MM.1S (cell line): ENCODE data around the gene C19orf38.
"Not testable (repeated sequence)": the region's sequence is repeated elsewhere in the genome, so short reads cannot be mapped to it uniquely, and the experiment has no call there.

Experiments
- DNase-seq: peaks from one replicate; pipeline ENCODE4 v3.0.0-alpha.2; 2015
- H2AFZ ChIP-seq: fragments of 300-600 bp; sonication (generic); 2 replicates; pipeline ENCODE4 v1.6.0; 2016; ENCODE audit warnings: antibody characterized with exemption, low read length
- H3F3A ChIP-seq: fragments of 300-600 bp; sonication (generic); 2 replicates; pipeline ENCODE4 v1.6.1; 2016; ENCODE audit warnings: mild to moderate bottlenecking, antibody characterized with exemption, low read length, moderate library complexity, mixed read lengths; ENCODE audit not compliant: insufficient read depth
- H3K27ac ChIP-seq: fragments of 300-600 bp; sonication (generic); 2 replicates; pipeline ENCODE4 v1.5.1; 2016; ENCODE audit warnings: mild to moderate bottlenecking, low read length
- H3K27me3 ChIP-seq: fragments of 300-600 bp; sonication (generic); replicated peaks from 2 replicates; pipeline ENCODE4 v1.6.0; 2016; ENCODE audit warnings: low read length; ENCODE audit not compliant: insufficient read depth
- H3K36me3 ChIP-seq: fragments of 300-600 bp; sonication (generic); replicated peaks from 2 replicates; pipeline ENCODE4 v1.6.1; 2016; ENCODE audit warnings: mild to moderate bottlenecking, low read length, mixed read lengths; ENCODE audit not compliant: insufficient read depth
- H3K4me1 ChIP-seq: fragments of 300-600 bp; sonication (generic); 2 replicates; pipeline ENCODE4 v1.6.1; 2016; ENCODE audit warnings: low read length, mixed read lengths
- H3K4me2 ChIP-seq: fragments of 300-600 bp; sonication (generic); 2 replicates; pipeline ENCODE4 v1.6.0; 2016; ENCODE audit warnings: low read depth, low read length
- H3K4me3 ChIP-seq: fragments of 300-600 bp; sonication (generic); 2 replicates; pipeline ENCODE4 v1.5.1; 2016; ENCODE audit warnings: low read length, mixed read lengths
- H3K79me2 ChIP-seq: fragments of 300-600 bp; sonication (generic); 2 replicates; pipeline ENCODE4 v1.6.1; 2016; ENCODE audit warnings: mixed run types, low read length, mixed read lengths
- H3K9ac ChIP-seq: fragments of 300-600 bp; sonication (generic); 2 replicates; pipeline ENCODE4 v1.6.1; 2016; ENCODE audit warnings: low read length, mixed read lengths
- H3K9me2 ChIP-seq: fragments of 300-600 bp; sonication (generic); replicated peaks from 2 replicates; pipeline ENCODE4 v1.6.1; 2016; ENCODE audit warnings: mild to moderate bottlenecking, low read length, mixed read lengths; ENCODE audit not compliant: insufficient read depth
- H3K9me3 ChIP-seq: fragments of 300-600 bp; sonication (generic); replicated peaks from 2 replicates; pipeline ENCODE4 v1.6.1; 2016; ENCODE audit warnings: mild to moderate bottlenecking, low read length, mixed read lengths; ENCODE audit not compliant: insufficient read depth
- H4K20me1 ChIP-seq: fragments of 300-600 bp; sonication (generic); 2 replicates; pipeline ENCODE4 v1.6.1; 2016; ENCODE audit warnings: mild to moderate bottlenecking, low read length, moderate library complexity, mixed read lengths; ENCODE audit not compliant: insufficient read depth
- CTCF ChIP-seq: fragments of 300-600 bp; sonication (generic); IDR thresholded peaks from 2 replicates; pipeline ENCODE4 v1.5.1; 2016; ENCODE audit warnings: antibody characterized with exemption, low read length, mixed read lengths
- EZH2 ChIP-seq: fragments of 300-600 bp; sonication (generic); optimal IDR thresholded peaks from 2 replicates; pipeline ENCODE3; 2017; ENCODE audit warnings: low read depth, mild to moderate bottlenecking, antibody characterized with exemption, low read length, mixed read lengths
- EZH2phosphoT487 ChIP-seq: fragments of 300-600 bp; sonication (generic); IDR thresholded peaks from 2 replicates; pipeline ENCODE4 v1.6.1; 2018; ENCODE audit warnings: antibody characterized with exemption, low read length

The C19orf38 gene

GRCh38 chr19:10835089-10835753 lies 13.0 kb upstream of the C19orf38 start:
- H3K9me2 ChIP-seq: no peaks in the 10 kb centered on the region
- H3K9me3 ChIP-seq: 0 out of 2 replicates have a peak, but pooled peaks cover 4% of the 10 kb centered on the region
- H3K4me2 ChIP-seq: peak overlapping the region; percentile 48; the same call in 1 of the 2 replicates
- peaks cover 7% of the 10 kb centered on the region; the same call in 1 of the 2 replicates for H3F3A ChIP-seq
- peak; percentile 99 for DNase-seq
- peak overlapping the region; percentile 88; the same call in 1 of the 2 replicates for H3K4me3 ChIP-seq
- no peaks in the 10 kb centered on the region for H4K20me1 ChIP-seq
- no peaks in the 10 kb centered on the region for H3K27me3 ChIP-seq
- H2AFZ ChIP-seq: no peak overlapping the region
- TF ChIP-seq EZH2phosphoT487: no peak
- TF ChIP-seq CTCF: no peak
- no peak for TF ChIP-seq EZH2
- peak overlapping the region; percentile 94; the same call in 1 of the 2 replicates for H3K27ac ChIP-seq
- H3K79me2 ChIP-seq: peaks cover 6% of the 10 kb centered on the region; the same call in 1 of the 2 replicates
- H3K36me3 ChIP-seq: no peaks in the 10 kb centered on the region
- H3K9ac ChIP-seq: no peak overlapping the region
- peaks cover 12% of the 10 kb centered on the region for H3K4me1 ChIP-seq

DNA sequence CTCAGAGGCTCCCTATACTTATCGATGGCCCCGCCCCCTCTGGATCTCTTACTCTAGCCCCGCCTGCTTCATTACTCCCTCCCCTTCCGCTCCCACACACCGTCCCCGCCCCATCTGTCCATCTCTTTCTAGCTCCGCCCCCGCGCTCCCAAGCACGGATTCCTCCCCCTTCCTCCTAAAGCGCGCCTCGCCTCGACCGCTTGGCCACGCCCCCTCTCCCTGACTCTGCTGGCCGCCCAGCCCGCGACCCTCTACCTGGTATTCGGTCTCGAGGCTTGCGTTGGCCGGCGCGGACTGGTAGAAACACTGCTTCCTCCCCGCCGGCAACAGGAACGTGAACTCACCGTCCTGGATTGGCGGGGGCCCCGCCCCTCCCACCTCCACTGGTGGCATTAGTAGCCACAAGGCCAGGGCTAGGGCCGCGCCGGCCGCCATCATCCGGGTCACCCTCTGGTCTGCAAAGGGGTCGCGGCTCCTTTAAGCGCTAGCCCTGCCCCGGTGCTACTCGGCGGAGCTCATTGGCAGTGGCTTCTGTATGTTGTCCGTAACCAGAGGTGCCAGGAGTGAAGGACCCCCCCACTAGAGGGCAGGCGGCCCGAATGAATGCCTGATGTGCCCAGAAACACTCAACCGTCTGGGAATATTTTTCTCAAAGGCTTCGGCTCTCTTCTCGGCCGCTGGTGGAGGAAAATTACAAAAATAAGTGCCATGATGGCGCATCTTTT lies 12.3 kb upstream of the C19orf38 start, which contains the start of gene TMED1:
Gene TMED1 (minus strand): TSS at position 459 of the 725 bp plus-strand sequence. CDS start 21 bp downstream, at position 438.
- Histone ChIP-seq H3K27ac (peak within 1 kb of the TSS; percentile 94), H3K4me1 (peaks cover 12% of the 10 kb centered on the region), H3K9me2 (no peaks in the 10 kb centered on the region), H3F3A (peaks cover 7% of the 10 kb centered on the region; the same call in 1 of the 2 replicates), H4K20me1 (no peaks in the 10 kb centered on the region), H3K4me3 (peak within 1 kb of the TSS; percentile 88), H3K9me3 (0 out of 2 replicates have a peak, but pooled peaks cover 4% of the 10 kb centered on the region), H3K4me2 (peak within 1 kb of the TSS; percentile 48), H3K27me3 (no peaks in the 10 kb centered on the region), H2AFZ (peak within 1 kb of the TSS; percentile 64), H3K36me3 (no peaks in the 10 kb centered on the region), H3K79me2 (peaks cover 6% of the 10 kb centered on the region; the same call in 1 of the 2 replicates), H3K9ac (peak within 1 kb of the TSS; percentile 99)
- TF ChIP-seq EZH2phosphoT487 (no peak), EZH2 (no peak), CTCF (no peak)
- DNase-seq: peak; percentile 94

DNA sequence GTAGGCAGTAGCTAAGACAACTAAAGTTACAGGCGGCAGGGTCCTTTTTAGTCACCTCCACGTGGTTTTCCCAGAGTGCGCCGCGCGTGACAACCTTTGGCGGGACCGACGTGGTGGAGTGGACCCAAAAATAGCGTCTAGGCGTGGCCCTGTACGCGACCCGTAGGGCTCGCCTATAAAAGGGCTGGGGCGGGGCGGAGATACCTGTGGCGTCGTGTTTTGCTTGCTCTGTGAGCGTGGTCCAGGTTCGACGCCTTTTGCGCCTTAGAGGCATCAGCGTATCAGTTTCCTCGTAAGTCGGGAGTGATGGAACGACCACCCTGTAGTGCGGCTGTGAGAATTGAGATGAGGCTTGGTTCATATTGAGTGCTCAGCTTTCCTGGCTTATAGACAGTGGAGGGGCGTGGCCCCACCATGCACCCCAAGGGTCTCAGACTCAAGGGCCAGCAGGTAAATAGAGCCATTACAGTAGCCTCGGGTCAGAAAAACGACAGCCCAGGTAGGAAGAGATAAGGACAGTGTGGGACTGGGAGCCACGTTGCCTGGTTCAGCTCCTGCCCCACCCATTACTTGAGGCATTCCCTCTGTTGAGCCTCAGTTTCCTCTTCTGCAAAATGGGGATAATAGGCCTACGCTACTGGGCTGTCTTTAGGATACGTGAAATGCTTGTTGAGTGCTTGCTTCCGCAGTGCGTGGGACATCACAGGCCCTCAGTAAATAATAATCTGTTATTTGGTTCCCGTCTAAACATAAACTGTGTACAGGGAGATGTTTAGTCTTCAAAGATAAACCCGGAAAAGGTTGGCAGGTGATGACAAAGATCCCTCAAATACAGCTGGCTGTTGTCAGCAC lies 11.5 kb upstream of the C19orf38 start:
- DNase-seq: peak; percentile 88
- H3K4me3 ChIP-seq: peak overlapping the region; percentile 88
- H3K4me1 ChIP-seq: peaks cover 12% of the 10 kb centered on the region
- peaks cover 6% of the 10 kb centered on the region; the same call in 1 of the 2 replicates for H3K79me2 ChIP-seq
- H3F3A ChIP-seq: peaks cover 7% of the 10 kb centered on the region; the same call in 1 of the 2 replicates
- no peaks in the 10 kb centered on the region for H3K36me3 ChIP-seq
- H3K27me3 ChIP-seq: no peaks in the 10 kb centered on the region; the same call in 1 of the 2 replicates
- peak overlapping the region; percentile 94 for H3K27ac ChIP-seq
- no peaks in the 10 kb centered on the region for H4K20me1 ChIP-seq
- H2AFZ ChIP-seq: peak overlapping the region; percentile 64
- peak overlapping the region; percentile 48 for H3K4me2 ChIP-seq
- no peaks in the 10 kb centered on the region for H3K9me2 ChIP-seq
- 0 out of 2 replicates have a peak, but pooled peaks cover 4% of the 10 kb centered on the region for H3K9me3 ChIP-seq
- TF ChIP-seq EZH2: no peak
- TF ChIP-seq CTCF: no peak
- no peak for TF ChIP-seq EZH2phosphoT487
- H3K9ac ChIP-seq: peak overlapping the region; percentile 99

DNA sequence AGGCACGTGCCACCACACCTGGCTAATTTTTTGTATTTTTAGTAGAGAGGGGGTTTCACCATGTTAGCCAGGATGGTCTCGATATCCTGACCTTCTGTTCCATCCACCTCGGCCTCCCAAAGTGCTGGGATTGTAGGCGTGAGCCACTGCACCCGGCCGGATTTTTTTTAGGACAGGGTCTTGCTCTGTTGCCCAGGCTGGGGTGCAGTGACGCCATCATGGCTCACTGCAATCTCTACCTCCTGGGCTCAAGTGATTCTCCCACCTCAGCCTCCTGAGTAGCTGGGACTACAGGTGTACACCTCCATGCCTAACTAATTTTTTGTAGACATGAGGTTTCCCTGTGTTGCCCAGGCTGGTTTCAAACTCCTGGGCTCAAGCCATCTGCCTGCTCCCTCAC lies 10.6 kb upstream of the C19orf38 start:
- not testable (repeated sequence) for H3K4me2 ChIP-seq, DNase-seq, H3K27me3 ChIP-seq, H3K9ac ChIP-seq, H4K20me1 ChIP-seq, H3K27ac ChIP-seq, H3K36me3 ChIP-seq, H3F3A ChIP-seq, H3K4me3 ChIP-seq, H3K9me2 ChIP-seq, H3K9me3 ChIP-seq, H2AFZ ChIP-seq, H3K79me2 ChIP-seq
- peaks cover 12% of the 10 kb centered on the region for H3K4me1 ChIP-seq
